ENCODE results near the gene TRAPPC10. TPM values are rescaled to one million over a fixed set of nuclear protein-coding genes. Genes with fewer than 3 reads are reported as not detected.

The TRAPPC10 gene
- total and polyA plus RNA-seq, 10 of the 15 experiments (the other 5 are each of a cell fraction or from before 2014, with no cell fraction given): 1.1 to 39.6 (median 28.2) TPM

DNA sequence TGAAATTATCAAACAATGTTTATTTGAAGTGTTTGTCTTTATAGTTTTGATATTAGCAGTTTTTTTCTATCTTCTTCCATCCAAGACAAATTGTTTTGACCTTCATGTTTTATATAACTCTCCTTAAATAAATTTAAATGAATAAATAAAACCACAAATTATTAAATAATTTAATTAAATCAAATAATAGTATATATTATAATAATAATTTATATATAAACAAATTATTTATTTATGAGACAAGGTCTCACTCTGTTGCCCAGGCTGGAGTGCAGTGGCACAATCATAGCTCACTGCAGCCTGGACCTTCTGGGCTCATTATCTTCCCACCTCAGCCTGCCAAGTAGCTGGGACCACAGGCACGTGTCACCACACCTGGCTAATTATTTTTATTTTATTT, 82.7 kb downstream of the TRAPPC10 start:
- H3K27me3 ChIP-seq (replicated peaks in 1 of 2; ENCODE audit: control insufficient read depth in 2 of 2, insufficient read depth in 2 of 2, low read length in 1 of 2): no peaks in the 10 kb centered on the region
- H4K20me1 ChIP-seq (ENCODE audit: control insufficient read depth, insufficient read depth): no peaks in the 10 kb centered on the region
- H3K9me3 ChIP-seq (replicated peaks; ENCODE audit: control insufficient read depth, insufficient read depth, low read length): no peaks in the 10 kb centered on the region
- ChIA-PET CTCF (no interaction called here), SMC1A (ENCODE audit: uncharacterized antibody, unreplicated experiment) (no interaction called here), POLR2A (no interaction called here), RAD21 (ENCODE audit: unreplicated experiment) (no interaction called here)
- H3K4me2 ChIP-seq (ENCODE audit: control insufficient read depth, insufficient read depth): no peak overlapping the region
- 97% methylated on average over 1 of the region's 1 CpG for WGBS (ENCODE audit: insufficient coverage, insufficient replicate concordance, low lambda C conversion rate, missing lambda C conversion rate)
- no peak overlapping the region for H3K9ac ChIP-seq (ENCODE audit: control insufficient read depth, insufficient read depth, low read length)
- H2AFZ ChIP-seq (ENCODE audit: control insufficient read depth, low read depth, low read length): no peak overlapping the region
- no peak for DNase-seq (ENCODE audit: low read depth, low spot score)
- intact Hi-C loops (cut with micrococcal nuclease; ENCODE audit: unreplicated experiment) (no loop called here), in situ Hi-C loops (cut with MboI) (no loop called here)
- TF ChIP-seq SKIL (IDR thresholded peaks at IDR 0.05; ENCODE audit: low read depth, poor library complexity, severe bottlenecking): no peak
- no peak for TF ChIP-seq KLF5 (IDR thresholded peaks at IDR 0.05; ENCODE audit: partially characterized antibody)
- no peak for TF ChIP-seq NRF1 (conservative IDR thresholded peaks at IDR 0.05; ENCODE audit: low read depth, low read length)
- TF ChIP-seq NR2F1 (conservative IDR thresholded peaks at IDR 0.05): no peak
- no peak for TF ChIP-seq ATF2 (IDR thresholded peaks at IDR 0.05; ENCODE audit: low read length)
- no peak for TF ChIP-seq BHLHE40 (IDR thresholded peaks at IDR 0.05; ENCODE audit: borderline replicate concordance in 1 of 2, low read depth in 2 of 2, low read length in 1 of 2)
- no peak for TF ChIP-seq CHD2 (IDR thresholded peaks at IDR 0.05; ENCODE audit: borderline replicate concordance, low read depth, low read length)
- no peak for TF ChIP-seq YY1 (IDR thresholded peaks at IDR 0.05; ENCODE audit: low read depth, low read length)
- no peak for TF ChIP-seq BACH1 (IDR thresholded peaks at IDR 0.05; ENCODE audit: borderline replicate concordance)
- TF ChIP-seq, protein P1, sequence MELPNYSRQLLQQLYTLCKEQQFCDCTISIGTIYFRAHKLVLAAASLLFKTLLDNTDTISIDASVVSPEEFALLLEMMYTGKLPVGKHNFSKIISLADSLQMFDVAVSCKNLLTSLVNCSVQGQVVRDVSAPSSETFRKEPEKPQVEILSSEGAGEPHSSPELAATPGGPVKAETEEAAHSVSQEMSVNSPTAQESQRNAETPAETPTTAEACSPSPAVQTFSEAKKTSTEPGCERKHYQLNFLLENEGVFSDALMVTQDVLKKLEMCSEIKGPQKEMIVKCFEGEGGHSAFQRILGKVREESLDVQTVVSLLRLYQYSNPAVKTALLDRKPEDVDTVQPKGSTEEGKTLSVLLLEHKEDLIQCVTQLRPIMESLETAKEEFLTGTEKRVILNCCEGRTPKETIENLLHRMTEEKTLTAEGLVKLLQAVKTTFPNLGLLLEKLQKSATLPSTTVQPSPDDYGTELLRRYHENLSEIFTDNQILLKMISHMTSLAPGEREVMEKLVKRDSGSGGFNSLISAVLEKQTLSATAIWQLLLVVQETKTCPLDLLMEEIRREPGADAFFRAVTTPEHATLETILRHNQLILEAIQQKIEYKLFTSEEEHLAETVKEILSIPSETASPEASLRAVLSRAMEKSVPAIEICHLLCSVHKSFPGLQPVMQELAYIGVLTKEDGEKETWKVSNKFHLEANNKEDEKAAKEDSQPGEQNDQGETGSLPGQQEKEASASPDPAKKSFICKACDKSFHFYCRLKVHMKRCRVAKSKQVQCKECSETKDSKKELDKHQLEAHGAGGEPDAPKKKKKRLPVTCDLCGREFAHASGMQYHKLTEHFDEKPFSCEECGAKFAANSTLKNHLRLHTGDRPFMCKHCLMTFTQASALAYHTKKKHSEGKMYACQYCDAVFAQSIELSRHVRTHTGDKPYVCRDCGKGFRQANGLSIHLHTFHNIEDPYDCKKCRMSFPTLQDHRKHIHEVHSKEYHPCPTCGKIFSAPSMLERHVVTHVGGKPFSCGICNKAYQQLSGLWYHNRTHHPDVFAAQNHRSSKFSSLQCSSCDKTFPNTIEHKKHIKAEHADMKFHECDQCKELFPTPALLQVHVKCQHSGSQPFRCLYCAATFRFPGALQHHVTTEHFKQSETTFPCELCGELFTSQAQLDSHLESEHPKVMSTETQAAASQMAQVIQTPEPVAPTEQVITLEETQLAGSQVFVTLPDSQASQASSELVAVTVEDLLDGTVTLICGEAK (IDR thresholded peaks at IDR 0.05; ENCODE audit: borderline replicate concordance): no peak
- TF ChIP-seq JUNB (IDR thresholded peaks at IDR 0.05): no peak
- TF ChIP-seq HCFC1 (IDR thresholded peaks at IDR 0.05; ENCODE audit: low read length): no peak
- no peak for TF ChIP-seq HDAC2 (IDR thresholded peaks at IDR 0.05)
- TF ChIP-seq SRF (IDR thresholded peaks at IDR 0.05; ENCODE audit: low read depth in 2 of 2, low read length in 2 of 2): no peak
- TF ChIP-seq IKZF1 (conservative IDR thresholded peaks at IDR 0.05): no peak
- no peak for TF ChIP-seq MYC (IDR thresholded peaks at IDR 0.05; ENCODE audit: insufficient read depth, insufficient read length, insufficient replicate concordance, low read length, severe bottlenecking)
- no peak for TF ChIP-seq FOXK2 (IDR thresholded peaks at IDR 0.05)
- TF ChIP-seq SMAD5 (IDR thresholded peaks at IDR 0.05; ENCODE audit: low read depth): no peak
- no peak for TF ChIP-seq STAT3 (IDR thresholded peaks at IDR 0.05; ENCODE audit: low read depth, low read length)
- FAIRE-seq: no peak
- no peaks in the 10 kb centered on the region for H3K79me2 ChIP-seq (ENCODE audit: control insufficient read depth, insufficient read depth, low read length)
- peaks cover 5 to 10% of the 10 kb centered on the region in 2 experiments; a peak in 3 of 4 replicates for H3K36me3 ChIP-seq (ENCODE audit: control insufficient read depth in 2 of 2, insufficient read depth in 2 of 2, low read length in 1 of 2)
- no peak overlapping the region for H3K4me3 ChIP-seq
- no peak for ATAC-seq
- H3K4me1 ChIP-seq (ENCODE audit: control insufficient read depth, insufficient read depth, low read length): no peaks in the 10 kb centered on the region
- no TSS peak for BruUV-seq (replicated peaks)
- H3K27ac ChIP-seq (ENCODE audit: control insufficient read depth, insufficient read depth): no peak overlapping the region

Data from GM12878 (cell line).